Measurements from ENCODE around the gene MEGF9. TPM values are rescaled to one million over a fixed set of nuclear protein-coding genes. Genes with fewer than 3 reads are reported as not detected.

The MEGF9 gene
- total RNA-seq, 4 donors from 2014 or later: 62.1 to 113 (median 91.8) TPM

DNA sequence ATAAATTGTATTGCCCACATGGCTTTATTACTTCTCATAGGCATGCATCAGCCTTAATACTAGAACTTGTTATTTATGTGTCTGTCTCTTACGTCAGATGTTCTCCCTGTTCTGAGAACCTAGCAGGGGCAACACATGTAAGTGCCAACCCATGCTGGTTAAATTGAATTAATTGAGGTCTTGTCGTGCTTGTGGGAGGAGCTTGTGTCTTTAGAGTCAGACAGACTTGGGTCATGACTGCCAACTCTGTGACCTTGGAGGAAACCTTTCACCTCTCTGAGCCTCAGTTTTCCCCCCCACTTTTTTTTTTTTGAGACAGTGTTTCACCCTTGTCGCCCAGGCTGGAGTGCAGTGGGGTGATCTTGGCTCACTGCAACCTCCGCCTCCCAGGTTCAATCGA is 2.2 kb upstream of the MEGF9 start:
- H3K27me3 ChIP-seq: no peaks in the 10 kb centered on the region
- H3K27ac ChIP-seq: peak overlapping the region; percentile 83 to 98 (median 92)
- DNase-seq (ENCODE audit: low spot score in 2 of 2): no peak
- TF ChIP-seq POLR2A (IDR thresholded peaks at IDR 0.05) (no peak), CTCF (IDR thresholded peaks at IDR 0.05) (no peak), EP300 (IDR thresholded peaks at IDR 0.05) (no peak)
- H3K4me3 ChIP-seq: no peak overlapping the region
- H3K36me3 ChIP-seq: no peaks in the 10 kb centered on the region
- H3K9me3 ChIP-seq: no peaks in the 10 kb centered on the region
- H3K4me1 ChIP-seq: peaks cover 0 to 29% (median 10%) of the 10 kb centered on the region in 4 donors
- WGBS, 2 donors: 68 to 70% methylated on average over 5 of the region's 5 CpGs

DNA sequence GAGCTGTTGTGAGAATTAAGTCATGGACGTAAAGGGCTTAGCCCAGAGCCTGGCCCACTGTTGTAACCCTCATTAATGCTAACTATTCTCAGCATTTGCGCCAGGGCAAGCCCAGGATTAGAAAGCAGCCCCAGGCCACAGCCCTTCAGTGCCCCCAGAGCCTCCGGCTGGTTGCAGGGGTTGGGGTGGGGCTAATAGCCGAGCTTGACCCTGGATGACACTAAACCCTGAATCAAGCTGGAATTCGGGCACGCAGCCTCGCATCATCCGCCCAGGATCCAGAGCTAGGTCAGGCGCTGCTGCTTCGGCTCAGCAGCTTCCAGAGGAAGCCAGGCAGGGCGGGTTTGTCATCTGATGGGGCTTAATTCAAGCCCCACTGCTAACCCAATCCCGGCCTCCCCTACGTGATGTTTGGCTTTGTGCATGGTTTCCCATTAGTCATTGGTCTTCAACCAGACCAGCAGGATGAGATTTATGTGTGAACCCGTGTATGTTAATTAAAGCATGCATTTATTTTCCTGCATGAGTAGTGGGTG is 1.2 kb upstream of the MEGF9 start:
- WGBS, 2 donors: 20 to 28% methylated on average over 13 to 14 of the region's 14 CpGs
- Histone ChIP-seq H3K27ac (peak overlapping the region; percentile 83 to 98 (median 92)), H3K4me3 (peak overlapping the region; percentile 73 to 97 (median 87))

DNA sequence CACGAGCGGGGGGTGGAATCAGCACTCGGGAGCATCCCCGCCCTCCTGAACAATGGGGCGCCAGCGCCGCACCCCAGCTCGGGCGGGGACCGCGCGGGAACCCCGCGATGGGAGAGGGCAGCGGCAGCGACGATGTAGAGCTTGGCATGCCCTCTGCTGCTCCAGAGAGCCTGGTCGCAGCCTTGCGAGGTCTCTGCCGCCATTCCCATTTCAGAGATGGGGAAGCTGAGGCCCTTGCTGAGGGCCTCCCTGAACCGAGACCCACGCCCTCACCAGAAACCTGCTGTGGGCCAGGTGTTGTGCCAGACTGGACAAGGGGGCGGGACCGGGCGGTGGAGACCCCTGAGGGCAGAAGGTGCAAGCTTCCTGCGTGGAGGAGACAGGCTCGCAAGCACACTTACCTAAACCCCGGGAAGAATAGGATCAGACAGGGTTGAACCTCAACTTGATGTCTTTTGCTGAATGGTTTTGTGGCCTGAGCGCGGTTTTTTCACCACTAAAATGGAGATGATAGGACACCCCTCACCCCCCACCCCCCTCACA is 647 bp upstream of the MEGF9 start:
- Histone ChIP-seq H3K36me3 (no peaks in the 10 kb centered on the region), H3K4me3 (peak overlapping the region; percentile 73 to 97 (median 87)), H3K27me3 (no peaks in the 10 kb centered on the region), H3K9me3 (no peaks in the 10 kb centered on the region), H3K27ac (peak overlapping the region; percentile 83 to 98 (median 92)), H3K4me1 (peaks cover 0 to 40% (median 16%) of the 10 kb centered on the region in 4 donors)
- WGBS, 2 donors: 19 to 27% methylated on average over 8 to 12 of the region's 30 CpGs
- DNase-seq (ENCODE audit: low spot score in 2 of 2): no peak
- TF ChIP-seq EP300 (IDR thresholded peaks at IDR 0.05): no peak
- no peak for TF ChIP-seq POLR2A (IDR thresholded peaks at IDR 0.05)
- TF ChIP-seq CTCF (IDR thresholded peaks at IDR 0.05): no peak

More for the DNA sequence above, 1.2 kb upstream of the MEGF9 start:
- Histone ChIP-seq H3K36me3 (no peaks in the 10 kb centered on the region), H3K27me3 (no peaks in the 10 kb centered on the region), H3K9me3 (no peaks in the 10 kb centered on the region), H3K4me1 (peaks cover 0 to 39% (median 15%) of the 10 kb centered on the region in 4 donors)
- TF ChIP-seq EP300 (IDR thresholded peaks at IDR 0.05) (no peak), POLR2A (IDR thresholded peaks at IDR 0.05) (peak in 1 of 2 donors; percentile 15)
- peak; percentile 38 to 43 for DNase-seq (ENCODE audit: low spot score in 2 of 2)

GRCh38 chr9:120713257-120714087 is 798 bp downstream of the MEGF9 start:
- Histone ChIP-seq H3K27me3 (no peaks in the 10 kb centered on the region), H3K4me1 (peaks cover 0 to 55% (median 24%) of the 10 kb centered on the region in 4 donors), H3K4me3 (peak overlapping the region; percentile 73 to 97 (median 78)), H3K36me3 (no peaks in the 10 kb centered on the region), H3K27ac (peak overlapping the region; percentile 83 to 97 (median 88)), H3K9me3 (no peaks in the 10 kb centered on the region)
- no peak for DNase-seq (ENCODE audit: low spot score in 2 of 2)
- TF ChIP-seq EP300 (IDR thresholded peaks at IDR 0.05) (no peak), POLR2A (IDR thresholded peaks at IDR 0.05) (no peak), CTCF (IDR thresholded peaks at IDR 0.05) (peak in 2 of 5 experiments; percentile 48 to 57)
- WGBS, 2 donors: 1 to 3% methylated on average over 45 to 50 of the region's 50 CpGs

GRCh38 chr9:120712539-120713031 is 1.7 kb downstream of the MEGF9 start:
- Histone ChIP-seq H3K4me1 (peaks cover 0 to 61% (median 24%) of the 10 kb centered on the region in 4 donors), H3K27ac (peak overlapping the region; percentile 83 to 97 (median 88)), H3K36me3 (no peaks in the 10 kb centered on the region), H3K9me3 (no peaks in the 10 kb centered on the region), H3K27me3 (no peaks in the 10 kb centered on the region), H3K4me3 (peak overlapping the region; percentile 73 to 97 (median 78))
- no peak for DNase-seq (ENCODE audit: low spot score in 2 of 2)
- TF ChIP-seq EP300 (IDR thresholded peaks at IDR 0.05): no peak
- TF ChIP-seq CTCF (IDR thresholded peaks at IDR 0.05): no peak
- no peak for TF ChIP-seq POLR2A (IDR thresholded peaks at IDR 0.05)
- 23 to 24% methylated on average over 4 of the region's 4 CpGs for WGBS, 2 donors

Measured in tibial nerve (tissue), 4 donors.